GM12878 (cell line): Measurements from ENCODE around the gene RTF1. TPM values are rescaled to one million over a fixed set of nuclear protein-coding genes. Genes with fewer than 3 reads are reported as not detected.

ENCODE experiments used
- ATAC-seq: fragments of 200-7000 bp; cut with Tn5 transposase; 3 replicates; pipeline ENCODE4 v1.9.1; 2020; ENCODE audit warnings: mild to moderate bottlenecking, moderate library complexity
- BruUV-seq: library from RNA; stranded (reverse); fragments of 400-500 nt; replicated peaks from 2 replicates; lab custom pipeline; 2021; lab: Mats Ljungman, UMichigan
- CTCF ChIA-PET: fragments of 300-600 bp; sonication (Branson Sonifier 250); formaldehyde crosslinking; extraction: SDS; loops from one replicate; lab custom pipeline; 2021; ENCODE audit warnings: inconsistent platforms; lab: Yijun Ruan, JAX
- POLR2A ChIA-PET: fragments of 350-600 bp; formaldehyde crosslinking; extraction: SDS; loops from one replicate; lab custom pipeline; 2021; ENCODE audit warnings: inconsistent platforms; lab: Charles Lee
- RAD21 ChIA-PET: fragments of 300-600 bp; sonication (Branson Sonifier 250); formaldehyde crosslinking; loops from one replicate; lab custom pipeline; 2023; ENCODE audit warnings: antibody characterized with exemption; ENCODE audit not compliant: unreplicated experiment; lab: Charles Lee
- SMC1A ChIA-PET: fragments of 300-600 bp; sonication (Branson Sonifier 250); formaldehyde crosslinking; loops from one replicate; lab custom pipeline; 2023; ENCODE audit not compliant: unreplicated experiment, uncharacterized antibody; lab: Charles Lee
- DNase-seq: peaks from one replicate; pipeline ENCODE4 v3.0.0-alpha.2; 2011; ENCODE audit warnings: low read depth, low spot score
- FAIRE-seq: peaks from 3 replicates; lab custom pipeline; 2011; peaks lifted over from hg19 to GRCh38; lab: Jason Lieb, UNC
- H2AFZ ChIP-seq: 2 replicates; pipeline ENCODE4 v1.6.0; 2011; ENCODE audit warnings: low read depth, low read length, control low read depth; ENCODE audit not compliant: control insufficient read depth
- H3K27ac ChIP-seq: 2 replicates; pipeline ENCODE4 v1.5.1; 2011; ENCODE audit warnings: control low read depth; ENCODE audit not compliant: control insufficient read depth, insufficient read depth
- H3K27me3 ChIP-seq, 2 experiments: replicated peaks in 1 of 2; 2 replicates each; pipeline versions ENCODE4 v1.6.0 to v1.6.1; 2011; ENCODE audit warnings: low read length in 1 of 2; ENCODE audit not compliant: control insufficient read depth in 2 of 2, insufficient read depth in 2 of 2
- H3K36me3 ChIP-seq, 2 experiments: 2 replicates each; pipeline ENCODE4 v1.5.1; 2011; ENCODE audit warnings: low read length in 1 of 2; ENCODE audit not compliant: control insufficient read depth in 2 of 2, insufficient read depth in 2 of 2
- H3K4me1 ChIP-seq: 2 replicates; pipeline ENCODE4 v1.6.1; 2011; ENCODE audit warnings: mild to moderate bottlenecking, low read length, moderate library complexity, mixed read lengths; ENCODE audit not compliant: control insufficient read depth, insufficient read depth
- H3K4me2 ChIP-seq: 2 replicates; pipeline ENCODE4 v1.6.0; 2011; ENCODE audit warnings: control low read depth; ENCODE audit not compliant: control insufficient read depth, insufficient read depth
- H3K4me3 ChIP-seq: fragments of 200-600 bp; sonication (generic); 2 replicates; pipeline ENCODE4 v1.5.1; 2016
- H3K79me2 ChIP-seq: 2 replicates; pipeline ENCODE4 v1.6.0; 2011; ENCODE audit warnings: low read length; ENCODE audit not compliant: control insufficient read depth, insufficient read depth
- H3K9ac ChIP-seq: 2 replicates; pipeline ENCODE4 v1.8.0; 2011; ENCODE audit warnings: low read length, control low read depth, mixed read lengths; ENCODE audit not compliant: control insufficient read depth, insufficient read depth
- H3K9me3 ChIP-seq: replicated peaks from 3 replicates; pipeline ENCODE4 v1.5.1; 2011; ENCODE audit warnings: mild to moderate bottlenecking, low read length; ENCODE audit not compliant: control insufficient read depth, insufficient read depth
- H4K20me1 ChIP-seq: 2 replicates; pipeline ENCODE4 v1.6.0; 2011; ENCODE audit not compliant: control insufficient read depth, insufficient read depth
- ATF7 ChIP-seq: fragments of 450-650 bp; IDR thresholded peaks from 2 replicates; pipeline ENCODE4 v1.6.1; 2016; ENCODE audit warnings: low read depth, mild to moderate bottlenecking
- CBX5 ChIP-seq: sonication (generic); IDR thresholded peaks from 2 replicates; pipeline ENCODE4 v1.6.1; 2016; ENCODE audit warnings: low read depth, moderate library complexity, mild to moderate bottlenecking, inconsistent platforms
- ESRRA ChIP-seq: IDR thresholded peaks from 2 replicates; pipeline ENCODE4 v1.6.1; 2012; ENCODE audit warnings: mild to moderate bottlenecking, low read length, improper control_type of control experiment
- IKZF1 ChIP-seq: fragments of 450-650 bp; conservative IDR thresholded peaks from 2 replicates; pipeline ENCODE4 v1.6.1; 2017; ENCODE audit warnings: antibody characterized with exemption, mild to moderate bottlenecking
- NR2F1 ChIP-seq: fragments of 450-650 bp; conservative IDR thresholded peaks from 2 replicates; pipeline ENCODE4 v1.6.1; 2017; ENCODE audit warnings: mild to moderate bottlenecking
- WGBS: methylation state at CpG from one replicate; pipeline ENCODE4 v1.1.6; 2016; ENCODE audit warnings: low lambda C conversion rate; ENCODE audit not compliant: insufficient replicate concordance, insufficient coverage; ENCODE audit errors: missing lambda C conversion rate; 5-methylcytosine and 5-hydroxymethylcytosine counted together
- in situ Hi-C: fragments of 300-500 bp; cut with MboI; formaldehyde crosslinking; loops from 9 replicates; pipeline ENCODE4 v1.14.3; 2018; ENCODE audit warnings: mixed read lengths
- intact Hi-C: fragments of 100-400 bp; cut with micrococcal nuclease; formaldehyde crosslinking; loops from one replicate; pipeline ENCODE4 v1.14.2; 2022; ENCODE audit not compliant: unreplicated experiment
- polyA plus RNA-seq, 11 experiments: library from polyadenylated mRNA; depleted of rRNA in 4 of 11; unstranded in 6 of 11; stranded (reverse) in 5 of 11; fragments of >200 nt; fragmentation: Nextera tagmentation in 4 of 11; fragmentation: Illumina TruSeq in 1 of 11; extraction: Ambion mirVana in 4 of 11; extraction: Trizol in 1 of 11; gene quantifications; 1 replicate in 1 of 11; 2 replicates in 10 of 11; pipeline versions ENCODE4 v1.2.1 to v1.2.3, GENCODE V29; 2011 to 2016; ENCODE audit warnings: inconsistent platforms in 2 of 11, missing spikeins in 2 of 11, low read depth in 1 of 11
- total RNA-seq, 4 experiments: library from RNA; depleted of rRNA in 3 of 4; stranded (reverse); fragments of >200 nt in 3 of 4; fragmentation: Illumina TruSeq in 1 of 4; extraction: Trizol in 1 of 4; gene quantifications; 2 replicates each; pipeline versions ENCODE4 v1.2.1 to v1.2.3, GENCODE V29; 2013 to 2021

Gene RTF1
- total and polyA plus RNA-seq, 10 of the 15 experiments (the other 5 are each of a cell fraction or from before 2014, with no cell fraction given), result 7.2 to 67.9 (median 32.3) TPM

DNA sequence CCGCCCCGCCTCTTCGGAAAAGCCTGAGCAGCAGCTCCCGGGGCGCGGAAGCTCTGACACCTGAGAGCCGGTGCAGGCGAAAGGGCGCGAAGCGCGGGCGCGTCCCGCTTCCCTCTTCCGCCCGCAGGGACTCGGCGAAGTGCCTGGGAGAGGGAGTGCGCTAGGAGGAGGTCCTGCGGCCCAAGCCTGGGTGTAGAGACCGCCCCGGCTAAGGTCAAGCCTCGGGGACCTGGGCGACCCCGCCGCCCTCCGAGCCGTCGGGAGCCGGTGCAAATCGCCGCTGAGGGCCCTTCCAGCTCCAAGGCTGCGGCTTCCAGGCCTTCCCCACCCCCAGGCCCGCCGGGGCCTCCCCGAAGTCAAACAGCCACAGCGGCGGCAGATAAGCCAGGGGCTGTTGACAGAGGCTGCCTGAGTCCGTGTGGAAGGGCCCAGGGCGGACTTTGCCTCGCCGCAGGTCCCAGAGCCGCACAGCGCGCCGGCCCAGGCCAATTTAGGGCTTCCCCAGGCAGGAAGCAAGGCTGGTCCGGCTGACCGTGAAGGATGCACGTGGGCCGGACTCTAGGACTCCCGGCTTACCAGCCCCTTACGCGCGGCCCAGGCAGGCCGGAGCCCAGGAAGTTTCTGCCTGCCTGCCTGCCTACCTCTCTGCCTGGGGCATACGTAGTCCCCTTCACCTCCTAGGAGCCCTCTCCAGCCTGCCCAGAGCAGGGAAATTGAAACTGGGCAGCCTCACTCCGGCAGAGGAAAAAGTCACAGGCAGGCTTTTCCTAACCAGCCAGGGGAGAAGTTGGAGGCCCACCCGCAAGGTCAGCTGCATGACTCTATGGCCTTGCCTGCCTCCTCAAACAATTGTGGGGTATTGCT lies 79.1 kb downstream of the RTF1 start:
- Histone ChIP-seq H2AFZ (no peak overlapping the region), H3K36me3 (no peaks in the 10 kb centered on the region), H3K27ac (no peak overlapping the region), H3K4me1 (peaks cover 18% of the 10 kb centered on the region), H3K9ac (no peak overlapping the region), H3K79me2 (no peaks in the 10 kb centered on the region), H3K4me2 (peak overlapping the region; percentile 89), H3K9me3 (no peaks in the 10 kb centered on the region), H4K20me1 (no peaks in the 10 kb centered on the region; the same call in 1 of the 2 replicates), H3K27me3 (peaks cover 7 to 8% of the 10 kb centered on the region in 2 experiments; a peak in 3 of 4 replicates), H3K4me3 (peak overlapping the region; percentile 73)
- CTCF ChIA-PET, result interaction anchor here (1.8 kb wide), 1 partner anchor 30 kb away, joined by 5 read pairs; no protein-coding TSS in a partner anchor
- POLR2A ChIA-PET, result interaction anchor here (0.6 kb wide), 1 partner anchor 15 kb away, joined by 3 read pairs; no protein-coding TSS in a partner anchor
- in situ Hi-C loops (no loop called here), intact Hi-C loops (no loop called here)
- DNase-seq (no peak), ATAC-seq (no peak), FAIRE-seq (no peak)
- SMC1A ChIA-PET, result interaction anchor here (0.8 to 1.3 kb wide), 2 partner anchors 30 to 200 kb away, joined by 3 to 4 read pairs; no protein-coding TSS in a partner anchor
- TF ChIP-seq IKZF1 (peak; percentile 38), ESRRA (no peak)
- 61% methylated on average over 43 of the region's 59 CpGs for WGBS
- RAD21 ChIA-PET, result interaction anchor here (1.1 kb wide), 1 partner anchor 18 kb away, joined by 3 read pairs; the partner anchor contains the start of gene LTK
- no TSS peak for BruUV-seq

DNA sequence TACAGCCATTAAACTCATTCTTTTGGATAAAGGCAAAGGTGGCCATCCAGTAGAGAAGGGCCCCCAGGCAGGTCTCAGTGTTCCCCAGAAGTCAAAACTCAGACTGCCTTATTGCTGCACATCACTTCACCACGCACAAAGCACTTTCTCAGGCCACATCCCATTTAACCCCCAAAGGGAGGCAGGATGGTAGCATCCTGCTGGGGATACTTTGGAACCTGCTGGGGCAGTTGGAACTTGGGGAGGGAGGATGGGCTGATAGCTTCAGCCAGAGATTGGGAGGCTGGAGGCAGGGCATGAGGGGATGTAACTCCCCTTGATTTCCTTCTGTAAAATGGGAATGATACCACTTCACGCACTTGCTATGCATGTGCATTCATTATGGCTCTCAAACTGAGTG lies 81.8 kb downstream of the RTF1 start:
- Histone ChIP-seq H3K4me3 (no peak overlapping the region), H3K27me3 (peaks cover 20 to 22% of the 10 kb centered on the region in 2 experiments), H3K4me1 (peaks cover 18% of the 10 kb centered on the region), H3K79me2 (no peaks in the 10 kb centered on the region), H3K9ac (no peak overlapping the region), H3K36me3 (no peaks in the 10 kb centered on the region), H3K27ac (no peak overlapping the region), H2AFZ (no peak overlapping the region), H3K9me3 (no peaks in the 10 kb centered on the region), H3K4me2 (no peak overlapping the region), H4K20me1 (no peaks in the 10 kb centered on the region; the same call in 1 of the 2 replicates)
- BruUV-seq, result no TSS peak
- ChIA-PET SMC1A (no interaction called here), POLR2A (no interaction called here), CTCF (no interaction called here), RAD21 (no interaction called here)
- in situ Hi-C loops, result no loop called here
- FAIRE-seq, result no peak
- ATAC-seq, result no peak
- TF ChIP-seq ATF7 (no peak), CBX5 (no peak), NR2F1 (no peak)
- DNase-seq, result no peak
- WGBS, result 73% methylated on average over 2 of the region's 2 CpGs
- intact Hi-C loops, result no loop called here
